Hematopoietic multipotent progenitor cell (in vitro differentiated cells): Measurements from ENCODE around the gene TMEM89. TPM values are rescaled to one million over a fixed set of nuclear protein-coding genes. Genes with fewer than 3 reads are reported as not detected.

Source experiments
- DNase-seq, 3 donors: peaks; one replicate each; pipeline ENCODE4 v3.0.0-alpha.2; 2011 to 2015; ENCODE audit warnings: low read depth in 2 of 3, low spot score in 2 of 3
- total RNA-seq: library from RNA; depleted of rRNA; stranded (reverse); fragments of >200 nt; gene quantifications from one replicate; pipeline ENCODE4 v1.2.3, GENCODE V29; 2012

Gene TMEM89
- total RNA-seq, 1 donor = not detected

DNA sequence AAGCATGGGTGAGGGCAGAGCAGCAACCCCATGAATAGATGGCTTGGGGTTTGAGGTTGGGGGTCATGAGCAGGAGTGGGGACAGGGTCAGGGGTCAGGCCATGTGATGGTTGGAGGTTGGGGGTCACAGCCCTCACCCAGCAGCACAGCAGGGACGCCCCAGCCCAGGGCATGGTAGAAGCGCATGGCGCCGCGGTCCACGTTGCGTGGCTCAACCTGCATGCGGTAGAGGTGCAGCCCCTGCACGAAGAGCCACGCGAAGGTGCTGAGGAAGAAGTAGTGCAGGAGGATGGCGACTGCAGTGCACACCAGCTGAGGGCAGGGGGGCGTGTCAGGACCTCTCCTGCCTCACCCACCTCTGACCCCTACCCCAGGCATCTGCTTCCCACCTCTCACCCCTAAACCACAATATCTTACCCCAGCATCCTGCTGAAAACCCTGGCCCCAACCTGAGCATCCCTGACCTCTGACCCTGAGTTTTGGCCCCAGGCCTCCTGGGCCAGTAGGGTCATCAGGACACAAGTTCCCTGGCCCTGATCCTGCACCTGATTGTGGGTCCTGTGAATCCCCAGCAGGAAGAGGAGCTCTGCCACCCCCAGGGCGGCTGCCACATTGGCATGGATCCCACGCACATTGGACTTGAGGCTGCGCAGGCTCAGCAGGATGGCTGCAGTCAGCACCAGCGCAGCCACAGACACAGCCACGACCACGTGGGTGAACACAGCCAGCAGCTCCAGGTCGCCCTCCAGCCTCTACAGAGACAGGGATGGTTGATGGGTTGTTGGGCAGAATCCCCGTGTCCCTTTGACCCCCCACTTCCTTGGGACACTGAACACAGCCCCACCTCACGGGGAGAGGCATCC is 23.6 kb upstream of the TMEM89 start:
- DNase-seq = no peak

DNA sequence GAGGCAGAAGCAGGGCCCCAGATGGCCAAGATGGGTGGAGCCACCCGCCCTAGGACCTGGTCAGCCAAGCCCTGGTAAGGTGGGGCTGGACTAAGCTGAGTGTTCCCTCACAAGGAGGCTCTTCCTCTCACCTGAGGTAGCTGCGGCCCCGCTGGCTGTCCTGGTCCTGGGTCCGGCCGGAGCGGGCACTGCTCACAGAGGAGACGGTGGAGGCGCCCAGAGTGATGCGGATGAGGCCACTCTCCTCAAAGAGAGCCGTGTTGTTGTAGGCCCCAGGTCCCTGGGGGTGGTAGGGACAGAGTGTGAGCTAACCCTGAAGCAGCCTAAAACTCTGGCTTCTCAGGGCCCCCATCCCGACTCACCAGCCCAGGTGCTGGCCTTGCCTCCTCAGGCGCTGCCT is 21.0 kb upstream of the TMEM89 start:
- no peak for DNase-seq

DNA sequence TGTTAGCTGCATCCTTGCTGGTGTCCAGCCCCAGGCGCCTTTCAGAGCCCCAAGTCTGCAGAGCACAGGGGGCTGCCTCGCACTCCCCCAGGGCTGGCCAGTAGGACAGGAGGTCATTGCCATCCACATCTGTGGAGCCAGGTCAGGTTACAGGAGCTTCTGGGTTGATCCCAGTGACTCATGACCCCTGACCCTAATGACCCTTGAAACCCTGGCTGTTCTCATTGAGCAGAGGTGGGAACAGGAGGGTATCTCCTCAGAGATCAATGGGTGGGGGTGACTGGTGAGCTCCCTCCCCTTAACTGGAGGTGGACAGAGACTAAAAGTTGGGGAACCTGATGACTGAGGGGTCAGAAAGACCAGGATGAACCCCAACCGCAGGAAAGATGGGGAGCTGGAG is 19.8 kb upstream of the TMEM89 start:
- no peak for DNase-seq

DNA sequence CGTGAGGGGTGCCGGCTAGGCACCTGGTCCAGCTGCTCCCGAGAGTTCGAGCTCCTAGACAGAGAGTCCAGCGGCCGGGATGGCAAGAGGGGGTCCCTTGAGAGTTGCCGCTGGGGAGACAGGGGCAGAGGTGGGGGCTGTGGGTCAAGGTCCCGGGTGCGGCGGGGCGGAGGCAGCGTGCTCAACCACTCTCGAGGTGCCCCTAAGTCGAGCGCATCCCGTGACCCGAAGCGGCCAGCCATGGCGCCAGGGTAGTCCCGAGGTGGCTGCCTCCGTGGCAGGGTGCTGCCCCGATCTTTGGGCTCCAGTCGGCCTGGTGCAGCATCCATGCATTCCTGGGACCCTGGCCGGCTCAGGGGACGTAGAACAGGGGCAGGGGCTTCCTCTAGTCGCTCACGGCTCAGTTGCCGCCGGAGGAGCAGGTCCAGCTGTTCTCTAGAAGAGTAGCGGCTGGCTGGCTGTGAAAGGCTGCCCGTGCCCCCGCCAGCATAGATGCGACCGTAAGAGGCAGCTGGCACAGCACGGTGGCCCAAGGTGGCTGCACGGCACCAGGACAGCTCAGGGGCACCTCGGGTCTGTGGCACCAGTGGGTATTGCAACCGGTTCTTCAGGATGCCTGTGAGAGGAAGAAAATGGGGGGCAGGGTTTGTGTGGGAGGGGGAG is 18.5 kb upstream of the TMEM89 start:
- DNase-seq = no peak

DNA sequence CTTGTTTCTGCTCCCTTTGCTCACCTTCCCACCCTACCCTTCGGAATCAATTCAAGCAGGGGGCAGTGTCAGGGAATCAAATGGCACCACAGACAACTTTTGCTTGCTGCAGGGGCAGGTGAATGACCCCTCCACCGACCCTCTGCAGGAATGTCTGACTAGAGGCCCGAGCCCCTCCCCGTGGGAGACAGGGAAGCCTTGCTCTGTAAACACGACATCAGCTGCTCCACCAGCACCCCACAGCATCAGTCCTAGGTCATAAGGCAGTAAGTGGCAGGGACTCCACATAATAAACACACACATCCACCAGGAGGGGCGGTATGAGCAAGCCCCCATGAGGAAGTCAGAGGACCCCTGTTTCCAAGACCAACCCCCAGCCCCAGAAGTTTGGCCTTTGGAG is 15.7 kb upstream of the TMEM89 start:
- no peak for DNase-seq

DNA sequence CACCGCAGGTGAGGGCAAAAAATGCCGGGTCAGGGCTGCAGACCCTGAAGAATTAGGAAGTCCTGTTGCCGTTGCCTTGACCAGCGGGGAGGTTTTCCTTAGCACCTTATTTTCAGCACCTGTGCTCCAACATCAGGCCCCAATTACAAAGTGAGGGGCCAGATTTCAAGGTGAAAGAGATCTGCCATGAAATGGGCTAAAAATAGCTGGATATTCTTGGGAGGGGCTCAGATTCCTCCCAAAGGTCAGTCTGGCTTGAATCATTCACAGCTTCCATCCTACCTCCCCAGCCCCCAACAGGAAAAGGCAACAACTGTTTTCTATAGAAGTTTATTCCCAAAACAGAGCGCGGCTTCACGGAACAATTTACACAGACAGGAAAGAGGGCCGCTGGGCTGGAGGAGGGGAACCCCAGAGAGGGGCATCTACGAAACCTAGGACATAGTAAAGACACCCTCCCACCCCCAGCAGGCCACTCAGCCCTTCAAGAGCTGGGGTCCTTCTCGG is 14.6 kb upstream of the TMEM89 start:
- DNase-seq = no peak

DNA sequence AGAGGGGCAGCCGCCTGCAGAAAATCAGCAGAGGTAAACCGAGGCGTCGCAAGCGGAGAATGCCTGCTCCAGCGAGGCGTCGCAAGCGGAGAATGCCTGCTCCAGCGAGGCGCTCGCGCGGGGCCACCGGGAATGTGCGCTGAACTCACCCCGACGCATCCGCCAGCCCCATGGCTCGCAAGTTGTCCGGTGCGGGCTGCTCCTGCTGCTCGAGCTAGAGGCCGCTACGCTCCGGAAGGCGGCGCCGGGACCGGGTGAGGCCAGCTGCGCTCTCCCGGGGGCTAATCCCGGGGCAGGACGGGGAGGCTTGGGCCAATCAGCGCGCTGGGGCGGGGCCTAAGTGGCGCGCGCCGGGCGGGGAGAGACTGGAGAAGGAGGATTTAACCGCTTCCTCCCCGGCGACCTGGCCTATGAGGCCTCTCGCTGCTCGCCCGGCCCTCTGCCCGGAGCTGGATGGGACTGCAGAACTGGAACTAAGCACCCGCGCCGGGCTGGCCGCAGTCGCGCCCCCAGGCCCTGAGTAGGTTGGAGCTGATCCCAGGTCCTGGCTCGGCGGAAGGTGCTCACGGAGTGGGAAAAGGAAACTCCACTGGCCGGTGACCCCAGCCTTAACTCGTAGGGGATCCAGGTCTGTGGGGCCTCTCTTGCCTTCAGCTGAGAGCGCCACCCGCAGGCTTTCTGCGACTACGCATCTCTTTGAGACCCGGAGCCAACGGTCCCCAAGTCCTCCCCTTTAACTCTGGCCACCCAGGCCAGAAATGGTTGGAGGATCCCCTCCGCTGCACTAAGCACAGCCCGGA is 13.9 kb upstream of the TMEM89 start, which contains the start of gene SLC26A6:
SLC26A6 (minus strand) TSS at position 240 of the 800 bp plus-strand sequence; CDS start at position 172, 68 bp downstream.
- DNase-seq = peak; percentile 75 to 92 (median 92)

DNA sequence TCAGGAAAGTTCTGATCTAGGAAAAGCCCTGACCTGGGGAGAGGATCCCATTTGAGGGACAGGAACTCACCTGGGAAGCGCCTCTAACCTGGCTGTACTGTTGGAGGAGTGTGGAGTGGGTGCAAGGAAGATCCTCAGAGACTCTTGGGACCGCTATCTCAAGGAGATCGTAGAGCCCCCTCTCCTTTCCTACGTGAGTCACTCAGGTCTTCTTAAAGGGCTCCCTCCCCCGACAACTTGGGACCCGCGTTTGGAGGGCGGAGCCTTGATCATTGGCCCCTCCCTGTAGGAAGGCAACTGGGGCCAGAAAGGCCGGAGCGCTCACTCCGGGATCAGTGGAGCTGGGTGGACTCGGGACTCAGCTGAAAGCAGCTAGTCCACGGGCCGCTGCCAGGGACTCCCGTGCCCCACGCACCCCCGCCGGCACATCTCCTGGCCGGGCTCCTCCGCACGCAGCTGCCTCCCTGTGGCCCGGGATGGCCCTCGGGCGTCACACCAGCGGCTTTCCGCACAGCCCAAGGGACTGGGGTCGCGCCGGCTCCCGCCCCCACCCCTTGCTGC is 13.2 kb upstream of the TMEM89 start:
- peak in 2 of 3 donors; percentile 48 to 59 for DNase-seq

DNA sequence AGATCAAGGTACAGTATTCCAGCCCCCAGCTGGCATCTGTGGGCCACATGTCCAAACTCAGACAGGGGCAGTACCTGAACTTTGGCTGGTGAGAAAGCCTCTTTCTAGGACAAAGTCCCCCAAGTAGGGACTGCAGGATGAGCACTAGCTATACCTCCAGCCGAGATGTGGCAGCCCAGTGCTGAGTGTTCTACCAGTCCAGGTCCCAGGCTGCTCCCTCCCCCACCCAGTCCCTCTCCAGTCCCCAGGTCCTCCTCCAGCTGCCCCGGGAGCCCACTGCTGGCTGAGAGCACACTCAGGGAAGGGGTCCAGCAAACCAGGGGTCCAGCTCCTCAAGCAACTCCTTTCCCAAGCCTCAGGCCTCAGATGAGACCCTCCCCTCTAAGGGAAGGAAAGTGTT is 12.2 kb upstream of the TMEM89 start:
- DNase-seq = no peak

DNA sequence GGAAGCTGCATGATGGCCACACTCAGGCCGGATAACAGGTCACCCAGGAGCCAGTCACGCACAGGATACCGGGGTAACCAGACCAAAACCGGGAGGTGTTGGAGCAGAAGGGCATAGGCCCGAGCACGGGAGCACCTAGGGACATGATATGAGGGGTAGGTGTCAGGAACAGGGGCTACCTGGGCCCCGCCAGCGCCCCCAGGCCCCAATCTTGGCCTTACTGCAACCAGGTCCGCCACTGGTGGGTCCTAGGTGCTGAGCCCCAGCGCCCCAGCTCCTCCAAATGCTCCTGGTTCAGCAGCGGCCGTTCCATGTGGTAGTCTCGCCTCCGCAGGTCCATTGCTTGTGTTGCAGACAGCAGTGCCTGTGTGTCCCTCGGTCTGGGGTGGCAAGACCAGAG is 11.7 kb upstream of the TMEM89 start:
- no peak for DNase-seq

DNA sequence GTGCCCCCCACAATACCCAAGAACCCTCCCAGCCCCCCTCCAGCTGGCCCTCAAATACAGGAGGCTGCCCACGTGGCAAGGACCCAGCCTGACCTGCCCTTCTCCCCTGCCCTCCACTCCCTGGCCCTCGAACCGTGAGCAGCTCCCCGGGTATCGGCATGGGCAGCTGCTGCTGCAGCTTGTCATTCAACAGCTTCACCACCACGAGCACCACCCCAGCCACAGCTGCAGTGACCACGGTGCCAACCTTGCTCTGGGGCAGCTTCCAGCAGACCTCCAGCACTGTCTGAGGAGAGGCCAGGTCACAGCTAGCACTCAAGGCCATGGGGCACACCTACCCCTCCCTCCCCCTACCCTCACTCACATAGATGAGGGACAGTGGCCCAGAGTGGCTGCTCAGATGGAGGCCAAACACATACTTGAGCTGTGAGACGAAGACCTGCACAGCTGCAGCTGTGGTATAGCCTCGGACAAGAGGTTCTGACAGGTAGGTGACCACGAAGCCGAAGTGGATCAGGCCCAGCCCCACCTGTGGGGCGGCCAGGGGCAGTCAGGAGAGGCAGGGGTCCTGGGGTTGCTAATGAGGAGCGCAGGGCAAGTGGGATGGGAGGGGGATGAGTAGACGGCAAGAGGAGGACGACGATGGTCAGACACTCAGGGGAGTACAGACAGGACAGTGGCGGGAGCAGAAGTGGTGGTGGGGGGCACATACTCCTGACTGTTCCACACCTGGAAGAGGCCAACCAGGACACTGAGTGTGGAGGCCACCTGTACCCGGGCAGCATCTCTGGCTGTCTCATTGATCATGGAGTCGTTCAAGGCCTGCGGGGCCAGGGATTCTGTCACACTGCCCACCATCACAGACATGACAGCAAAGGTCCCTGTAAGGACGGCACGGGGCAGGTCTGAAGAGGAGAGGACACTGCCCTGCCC is 10.2 kb upstream of the TMEM89 start:
- DNase-seq = no peak

DNA sequence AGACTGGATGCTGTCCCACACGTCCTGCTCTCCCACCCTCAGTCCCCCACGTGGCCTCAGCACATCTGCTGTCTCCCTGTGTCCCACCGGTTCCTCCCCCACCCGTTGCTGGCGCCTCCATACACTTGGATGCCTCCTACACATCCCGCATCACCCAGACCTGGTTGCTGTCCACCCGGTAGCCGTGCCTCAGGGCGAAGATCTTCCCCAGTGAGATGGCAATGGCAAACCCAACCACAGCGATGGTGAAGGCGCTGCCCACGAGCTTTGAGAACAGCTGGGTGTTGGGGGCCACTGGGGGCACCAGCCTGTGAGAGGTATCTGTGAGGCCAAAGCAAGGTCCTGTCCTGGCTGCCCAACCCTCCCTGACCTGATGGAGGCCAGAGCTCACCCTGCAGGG is 9.3 kb upstream of the TMEM89 start:
- DNase-seq = no peak

DNA sequence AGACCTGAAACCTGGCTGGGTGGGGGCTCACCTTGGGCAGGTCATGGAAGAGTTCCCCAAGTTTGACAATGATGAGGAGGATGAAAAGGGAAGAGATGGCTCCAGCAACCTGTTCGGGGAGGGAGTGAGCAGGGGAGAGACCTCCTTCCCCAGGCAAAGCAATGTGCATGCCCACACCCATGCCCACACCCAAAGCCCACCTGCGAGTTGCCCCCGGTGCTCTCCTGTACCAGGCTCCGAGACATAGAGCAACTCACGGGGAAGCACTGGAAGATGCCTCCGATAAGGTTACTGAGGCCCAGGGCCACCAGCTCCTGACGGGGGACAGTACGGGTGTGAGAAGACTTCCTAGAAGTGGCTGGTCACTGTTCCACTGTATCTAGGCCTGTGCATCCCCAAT is 8.8 kb upstream of the TMEM89 start:
- no peak for DNase-seq

DNA sequence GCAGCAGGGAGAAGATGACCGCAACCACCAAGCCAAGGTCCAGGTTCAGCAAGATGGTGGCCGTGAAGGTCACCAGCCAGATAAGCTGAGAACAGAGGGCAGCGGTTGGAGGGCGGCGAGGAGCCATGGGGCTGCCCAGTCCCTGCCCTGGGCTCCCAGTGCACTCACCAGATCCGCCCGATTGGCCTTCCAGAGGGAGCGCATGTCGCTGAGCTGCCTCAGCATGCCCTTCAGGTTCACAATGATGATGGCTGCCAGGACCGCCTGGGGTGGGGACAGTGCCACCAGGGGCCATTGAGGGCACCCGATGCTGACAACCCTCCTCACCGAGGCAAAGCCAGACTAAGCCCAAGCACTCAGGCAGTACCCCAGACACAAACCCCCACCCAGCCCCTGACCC is 8.3 kb upstream of the TMEM89 start:
- DNase-seq = no peak

DNA sequence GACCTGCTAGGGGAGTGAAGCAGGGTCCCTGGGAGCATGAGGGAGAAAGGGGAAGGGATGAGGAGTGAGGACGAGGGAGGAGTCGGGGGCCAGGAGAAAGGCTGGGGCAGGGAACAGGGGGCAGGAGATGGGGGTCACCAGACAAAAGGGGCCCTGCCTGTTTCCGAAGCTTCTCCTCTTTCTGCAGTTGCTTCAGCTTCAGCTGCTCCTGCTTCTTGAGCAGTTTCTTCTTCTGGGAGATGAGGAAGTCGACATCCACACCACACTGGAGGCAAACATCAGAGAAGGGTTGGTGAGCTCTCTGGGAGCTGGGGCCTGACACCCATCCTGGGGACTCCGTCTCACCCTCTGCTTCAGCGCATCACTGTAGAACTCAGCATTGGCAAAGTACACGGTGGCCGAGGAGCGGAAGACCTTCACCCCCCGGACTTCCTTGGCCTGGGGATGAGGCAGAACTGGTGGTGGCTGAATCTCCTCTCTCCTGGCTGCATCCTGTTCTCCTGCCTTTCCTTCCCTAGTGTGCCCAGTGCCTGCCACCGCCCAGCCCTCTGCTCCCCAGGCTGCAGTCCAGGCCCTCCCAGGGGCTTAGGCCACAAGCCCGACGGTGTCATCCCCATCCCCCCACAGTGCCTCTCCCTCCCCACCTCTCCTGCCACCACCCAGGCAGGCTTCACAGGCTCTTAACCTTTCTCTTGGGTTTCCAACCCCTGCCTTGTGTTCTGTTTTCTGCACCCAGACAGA is 6.9 kb upstream of the TMEM89 start:
- no peak for DNase-seq

DNA sequence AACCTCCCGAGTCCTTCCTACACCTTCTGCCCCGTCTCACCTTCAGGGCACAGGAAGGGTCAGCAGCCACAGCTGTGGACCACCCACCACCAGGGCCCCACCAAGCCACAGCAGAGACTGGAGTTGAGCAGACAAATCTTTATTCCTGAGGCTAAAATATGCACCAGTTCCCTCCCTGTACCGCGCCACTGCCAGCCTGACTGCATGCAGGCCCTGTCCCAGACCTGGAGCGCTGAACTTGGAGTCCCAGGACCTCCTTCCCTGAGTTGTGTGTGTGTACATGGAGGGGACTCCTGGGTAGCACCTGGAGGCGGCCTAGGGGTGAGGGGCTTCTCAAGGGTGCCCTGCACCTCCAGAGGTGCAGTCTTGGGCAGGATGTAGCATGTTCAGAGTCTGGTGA is 4.0 kb upstream of the TMEM89 start:
- DNase-seq = no peak

DNA sequence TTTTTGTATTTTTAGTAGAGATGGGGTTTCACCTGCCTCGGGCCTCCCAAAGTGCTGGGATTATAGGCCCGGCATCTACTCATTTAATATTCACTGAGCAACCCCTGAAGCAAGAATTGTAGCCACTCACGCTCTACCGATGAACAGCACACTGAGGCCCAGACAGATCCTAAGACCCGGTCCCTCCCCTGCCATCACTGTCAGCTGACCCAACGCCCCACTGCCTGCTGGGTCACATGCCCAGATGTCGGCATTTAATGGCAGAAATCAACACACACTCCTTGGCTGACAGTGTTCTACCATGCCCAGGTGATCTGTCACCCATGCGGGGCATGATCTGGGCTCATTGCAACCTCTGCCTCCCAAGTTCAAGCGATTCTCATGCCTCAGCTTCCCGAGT is 3.2 kb upstream of the TMEM89 start:
- no peak for DNase-seq

DNA sequence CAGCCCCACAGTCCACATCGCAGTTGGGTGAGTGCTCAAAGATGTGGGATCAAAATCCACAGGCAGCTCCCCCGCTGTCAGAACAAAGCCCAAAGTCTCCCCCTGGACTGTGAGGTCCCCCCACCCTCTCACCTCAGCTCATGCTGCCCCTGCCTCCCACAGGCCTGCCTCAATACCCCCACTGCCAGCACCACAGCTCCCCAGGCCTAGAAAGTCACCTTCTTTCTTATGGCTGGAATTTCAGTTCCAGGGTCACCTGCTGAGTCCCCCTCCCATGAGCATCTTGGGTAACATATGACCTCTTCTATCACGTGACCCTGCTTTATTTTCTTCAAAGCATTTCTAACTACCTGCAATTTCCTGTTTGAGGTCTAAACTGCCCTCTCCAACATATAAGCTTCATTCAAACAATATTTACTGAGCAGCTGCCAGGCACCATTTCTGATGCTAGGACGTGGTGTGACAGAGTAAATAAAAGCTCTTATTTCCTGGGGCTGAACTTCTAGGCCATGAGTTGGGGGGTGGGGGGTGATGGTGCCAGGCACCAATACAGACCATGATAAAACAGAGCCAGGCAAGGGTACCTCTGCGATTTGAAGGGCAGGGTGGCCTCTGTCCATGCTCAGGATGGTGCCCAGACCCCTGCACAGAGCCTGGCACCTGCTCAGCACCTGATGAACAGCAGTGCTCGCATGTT is 2.4 kb upstream of the TMEM89 start:
- no peak for DNase-seq
